GM10847 (cell line): ENCODE data around the gene ACTG1.

Experiments used
- POLR2A ChIP-seq: IDR thresholded peaks from 2 replicates; pipeline ENCODE4 v1.6.1; 2011; ENCODE audit not compliant: insufficient read length; ENCODE audit errors: extremely low read depth

ACTG1 gene

DNA sequence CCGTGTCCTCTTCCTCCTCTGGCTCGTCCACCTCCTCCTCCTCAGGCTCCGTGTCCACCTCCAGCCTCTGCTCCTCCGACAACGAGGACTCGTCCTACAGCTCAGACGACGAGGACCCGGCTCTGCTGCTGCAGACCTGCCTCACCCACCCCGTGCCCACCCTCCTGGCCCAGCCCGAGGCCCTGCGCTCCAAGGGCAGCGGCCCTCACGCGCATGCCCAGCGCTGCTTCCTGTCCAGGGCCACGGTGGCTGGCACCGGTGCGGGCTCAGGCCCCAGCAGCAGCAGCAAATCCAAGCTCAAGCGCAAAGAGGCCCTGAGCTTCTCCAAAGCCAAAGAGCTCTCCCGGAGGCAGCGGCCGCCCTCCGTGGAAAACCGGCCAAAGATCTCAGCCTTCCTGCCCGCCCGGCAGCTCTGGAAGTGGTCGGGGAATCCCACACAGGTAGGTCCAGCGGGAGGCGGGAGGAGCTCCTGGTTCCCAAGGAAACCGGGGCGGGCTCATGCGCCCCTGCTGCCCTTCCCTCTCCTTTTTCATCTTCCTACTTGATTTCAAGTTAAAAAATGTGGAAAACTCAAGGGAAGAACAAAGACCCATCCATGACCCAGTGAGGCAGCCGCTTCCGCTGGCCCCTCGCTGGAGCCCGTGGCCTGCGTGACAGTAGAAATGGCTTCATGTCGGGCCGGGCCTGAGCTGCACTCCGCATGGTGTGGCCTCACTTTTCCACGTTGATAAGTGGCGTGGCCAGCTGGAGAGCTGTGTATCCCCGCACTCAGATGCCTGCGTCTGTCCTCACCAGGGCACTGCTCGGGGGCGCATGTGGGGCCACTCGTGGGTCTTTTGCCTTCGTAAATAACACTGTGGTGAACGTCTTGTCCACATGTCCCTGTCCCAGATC lies 50.7 kb downstream of the ACTG1 start:
- TF ChIP-seq POLR2A: no peak

DNA sequence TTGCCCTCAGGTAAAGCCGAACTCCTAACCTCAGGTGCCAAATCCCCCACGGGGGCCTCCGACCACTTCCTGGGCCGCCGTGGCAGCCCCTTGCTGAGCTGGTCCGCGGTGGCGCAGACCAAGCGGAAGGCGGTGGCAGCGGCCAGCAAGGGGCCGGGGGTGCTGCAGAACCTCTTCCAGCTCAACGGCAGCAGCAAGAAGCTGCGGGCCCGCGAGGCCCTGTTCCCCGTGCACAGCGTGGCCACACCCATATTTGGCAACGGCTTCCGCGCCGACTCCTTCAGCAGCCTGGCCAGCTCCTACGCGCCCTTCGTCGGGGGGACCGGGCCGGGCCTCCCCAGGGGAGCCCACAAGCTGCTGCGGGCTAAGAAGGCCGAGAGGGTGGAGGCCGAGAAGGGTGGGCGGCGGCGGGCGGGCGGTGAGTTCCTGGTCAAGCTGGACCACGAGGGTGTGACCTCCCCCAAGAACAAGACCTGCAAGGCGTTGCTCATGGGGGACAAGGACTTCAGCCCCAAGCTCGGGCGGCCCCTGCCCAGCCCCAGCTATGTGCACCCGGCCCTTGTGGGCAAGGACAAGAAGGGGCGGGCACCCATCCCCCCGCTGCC lies 51.6 kb downstream of the ACTG1 start:
- no peak for TF ChIP-seq POLR2A
